Neural cell (in vitro differentiated cells): ENCODE results near the gene CBLB. TPM values are rescaled to one million over a fixed set of nuclear protein-coding genes. Genes with fewer than 3 reads are reported as not detected.

ENCODE experiments used
- H2AFZ ChIP-seq: fragments of 200-600, 300-800 bp; sonication (generic), shearing (Covaris generic); 2 replicates; pipeline ENCODE4 v1.6.0; 2014; ENCODE audit warnings: low read depth, mild to moderate bottlenecking, antibody characterized with exemption, low read length, moderate library complexity
- H3F3A ChIP-seq: fragments of 200-600 bp; shearing (Covaris generic); 2 replicates; pipeline ENCODE4 v1.6.1; 2016; ENCODE audit warnings: mild to moderate bottlenecking, moderate library complexity, mixed read lengths, antibody characterized with exemption, low read length; ENCODE audit not compliant: insufficient read depth, poor library complexity, severe bottlenecking
- H3K27ac ChIP-seq: fragments of 200-600, 300-800 bp; sonication (generic), shearing (Covaris generic); 2 replicates; pipeline ENCODE4 v1.5.1; 2014; ENCODE audit warnings: mild to moderate bottlenecking, low read length, moderate library complexity
- H3K27me3 ChIP-seq: fragments of 300-800, 200-600 bp; sonication (generic), shearing (Covaris generic); 2 replicates; pipeline ENCODE4 v1.6.0; 2014; ENCODE audit warnings: mild to moderate bottlenecking, low read depth, low read length, moderate library complexity; ENCODE audit not compliant: insufficient read depth
- H3K36me3 ChIP-seq: fragments of 300-800, 200-600 bp; sonication (generic), shearing (Covaris generic); 2 replicates; pipeline ENCODE4 v1.5.1; 2014; ENCODE audit warnings: mild to moderate bottlenecking, antibody characterized with exemption, low read length, moderate library complexity; ENCODE audit not compliant: insufficient read depth
- H3K4me2 ChIP-seq: fragments of 300-800, 200-600 bp; sonication (generic), shearing (Covaris generic); 2 replicates; pipeline ENCODE4 v1.6.0; 2014; ENCODE audit warnings: mild to moderate bottlenecking, low read length
- H3K4me3 ChIP-seq: fragments of 300-800, 200-600 bp; sonication (generic), shearing (Covaris generic); 2 replicates; pipeline ENCODE4 v1.5.1; 2014; ENCODE audit warnings: mild to moderate bottlenecking, low read length, moderate library complexity
- H3K79me2 ChIP-seq: fragments of 200-600 bp; shearing (Covaris generic); replicated peaks from 2 replicates; pipeline ENCODE4 v1.6.0; 2014; ENCODE audit warnings: mild to moderate bottlenecking, low read length, moderate library complexity; ENCODE audit not compliant: insufficient read depth
- H3K9ac ChIP-seq: fragments of 300-800, 200-600 bp; sonication (generic), shearing (Covaris generic); 2 replicates; pipeline ENCODE4 v1.6.1; 2016; ENCODE audit warnings: mild to moderate bottlenecking, low read length, mixed read lengths
- H3K9me2 ChIP-seq: fragments of 200-600 bp; shearing (Covaris generic); 2 replicates; pipeline ENCODE4 v1.6.1; 2016; ENCODE audit warnings: mild to moderate bottlenecking, low read length, mixed read lengths; ENCODE audit not compliant: insufficient read depth
- H3K9me3 ChIP-seq: fragments of 200-600, 300-800 bp; sonication (generic), shearing (Covaris generic); 2 replicates; pipeline ENCODE4 v1.6.1; 2016; ENCODE audit warnings: mild to moderate bottlenecking, mixed run types, low read length, moderate library complexity, mixed read lengths
- H4K20me1 ChIP-seq: fragments of 200-600 bp; shearing (Covaris generic); 2 replicates; pipeline ENCODE4 v1.6.1; 2016; ENCODE audit warnings: mild to moderate bottlenecking, mixed run types; ENCODE audit not compliant: insufficient read depth
- CTCF ChIP-seq: fragments of 450-650 bp; IDR thresholded peaks from 2 replicates; pipeline ENCODE4 v1.5.1; 2014; ENCODE audit warnings: antibody characterized with exemption, mild to moderate bottlenecking, moderate library complexity; ENCODE audit not compliant: poor library complexity, severe bottlenecking
- EP300 ChIP-seq: fragments of 450-650 bp; conservative IDR thresholded peaks from 2 replicates; pipeline ENCODE4 v1.6.1; 2014; ENCODE audit warnings: antibody characterized with exemption, mild to moderate bottlenecking, moderate library complexity; ENCODE audit not compliant: poor library complexity, severe bottlenecking
- EZH2 ChIP-seq: fragments of 200-600, 300-800 bp; shearing (Covaris generic), sonication (generic); IDR thresholded peaks from 2 replicates; pipeline ENCODE4 v1.6.1; 2014; ENCODE audit warnings: antibody characterized with exemption, low read length, borderline replicate concordance, mild to moderate bottlenecking; ENCODE audit not compliant: insufficient read depth, poor library complexity, severe bottlenecking
- MXI1 ChIP-seq: fragments of 450-650 bp; conservative IDR thresholded peaks from 2 replicates; pipeline ENCODE4 v1.6.1; 2014; ENCODE audit warnings: antibody characterized with exemption, mild to moderate bottlenecking; ENCODE audit not compliant: poor library complexity, severe bottlenecking
- POLR2AphosphoS5 ChIP-seq: IDR thresholded peaks from 2 replicates; pipeline ENCODE4 v1.6.1; 2012
- RAD21 ChIP-seq: fragments of 450-650 bp; conservative IDR thresholded peaks from 2 replicates; pipeline ENCODE4 v1.6.1; 2014; ENCODE audit warnings: antibody characterized with exemption, mild to moderate bottlenecking, moderate library complexity
- REST ChIP-seq: IDR thresholded peaks from 2 replicates; pipeline ENCODE4 v1.6.1; 2012; ENCODE audit warnings: borderline replicate concordance
- SMC3 ChIP-seq: fragments of 450-650 bp; conservative IDR thresholded peaks from 2 replicates; pipeline ENCODE4 v1.6.1; 2014; ENCODE audit warnings: antibody characterized with exemption, mild to moderate bottlenecking, moderate library complexity; ENCODE audit not compliant: poor library complexity
- TAF1 ChIP-seq: IDR thresholded peaks from 2 replicates; pipeline ENCODE4 v1.6.1; 2012; ENCODE audit warnings: low read depth
- polyA plus RNA-seq: library from polyadenylated mRNA; depleted of rRNA; stranded (reverse); fragments of >200 nt; gene quantifications from 2 replicates; pipeline ENCODE4 v1.2.3, GENCODE V29; 2014

The CBLB gene
- polyA plus RNA-seq, 1 donor from 2014 or later: 36.4 TPM

GRCh38 chr3:105626739-105627138, 242.1 kb downstream of the CBLB start:
- Histone ChIP-seq H3K4me3 (no peak overlapping the region), H3F3A (no peaks in the 10 kb centered on the region), H4K20me1 (no peaks in the 10 kb centered on the region), H3K9ac (no peak overlapping the region), H3K79me2 (no peaks in the 10 kb centered on the region), H3K27me3 (no peaks in the 10 kb centered on the region), H3K36me3 (no peaks in the 10 kb centered on the region), H3K9me3 (no peaks in the 10 kb centered on the region), H3K9me2 (no peaks in the 10 kb centered on the region), H2AFZ (no peak overlapping the region), H3K27ac (no peak overlapping the region), H3K4me2 (no peak overlapping the region)
- TF ChIP-seq EP300: no peak
- TF ChIP-seq EZH2: no peak
- TF ChIP-seq TAF1: no peak
- TF ChIP-seq MXI1: no peak
- TF ChIP-seq CTCF: no peak
- TF ChIP-seq SMC3: no peak
- no peak for TF ChIP-seq POLR2AphosphoS5
- no peak for TF ChIP-seq REST
- TF ChIP-seq RAD21: no peak

- H2AFZ ChIP-seq: no peak overlapping the region
- TF ChIP-seq REST (no peak), TAF1 (no peak), POLR2AphosphoS5 (no peak), RAD21 (no peak), EZH2 (no peak), MXI1 (no peak), CTCF (no peak), EP300 (no peak), SMC3 (no peak)
- no peak overlapping the region for H3K9ac ChIP-seq
- H3F3A ChIP-seq: no peaks in the 10 kb centered on the region
- no peaks in the 10 kb centered on the region for H4K20me1 ChIP-seq
- no peaks in the 10 kb centered on the region for H3K9me2 ChIP-seq
- no peaks in the 10 kb centered on the region for H3K79me2 ChIP-seq
- no peaks in the 10 kb centered on the region for H3K9me3 ChIP-seq
- no peak overlapping the region for H3K4me3 ChIP-seq
- no peaks in the 10 kb centered on the region for H3K27me3 ChIP-seq
- H3K4me2 ChIP-seq: no peak overlapping the region
- no peak overlapping the region for H3K27ac ChIP-seq
- H3K36me3 ChIP-seq: no peaks in the 10 kb centered on the region
These were observed 246.6 kb downstream of the CBLB start for GRCh38 chr3:105622169-105622568.
